H1 (cell line): Measurements from ENCODE around the gene CGNL1. TPM values are rescaled to one million over a fixed set of nuclear protein-coding genes. Genes with fewer than 3 reads are reported as not detected.

Experiments
- CTCF ChIA-PET: fragments of 300-600 bp; sonication (Branson Sonifier 250); formaldehyde crosslinking; loops from one replicate; lab custom pipeline; 2021; ENCODE audit not compliant: partially characterized antibody; lab: Charles Lee
- POLR2A ChIA-PET: fragments of 300-600 bp; sonication (Branson Sonifier 250); formaldehyde crosslinking; loops from one replicate; lab custom pipeline; 2021; ENCODE audit warnings: inconsistent platforms; ENCODE audit not compliant: partially characterized antibody; lab: Charles Lee
- DNase-seq, 2 experiments: peaks; one replicate each; pipeline versions ENCODE4 v3.0.0 to v3.0.0-alpha.2; 2010 to 2022; ENCODE audit warnings: low spot score in 2 of 2, low read depth in 1 of 2, mixed read lengths in 1 of 2
- FAIRE-seq: peaks from 2 replicates; lab custom pipeline; 2011; peaks lifted over from hg19 to GRCh38; lab: Jason Lieb, UNC
- H2AFZ ChIP-seq: 2 replicates; pipeline ENCODE4 v1.8.1; 2012; ENCODE audit warnings: low read length, inconsistent platforms
- H2AK5ac ChIP-seq: 2 replicates; pipeline ENCODE4 v1.6.1; 2013; ENCODE audit warnings: low read depth, low read length
- H2BK120ac ChIP-seq: replicated peaks from 2 replicates; pipeline ENCODE3; 2013; ENCODE audit warnings: low read depth, low read length, inconsistent platforms
- H2BK12ac ChIP-seq: 2 replicates; pipeline ENCODE4 v1.6.1; 2013; ENCODE audit warnings: low read depth, low read length
- H2BK15ac ChIP-seq: 2 replicates; pipeline ENCODE4 v1.6.1; 2013; ENCODE audit warnings: low read length
- H2BK20ac ChIP-seq: 2 replicates; pipeline ENCODE4 v1.6.1; 2013; ENCODE audit warnings: low read length
- H2BK5ac ChIP-seq: 2 replicates; pipeline ENCODE4 v1.6.1; 2013; ENCODE audit warnings: low read depth, low read length
- H3K14ac ChIP-seq: 2 replicates; pipeline ENCODE4 v1.6.1; 2013; ENCODE audit warnings: inconsistent platforms; ENCODE audit not compliant: insufficient read length
- H3K18ac ChIP-seq: 2 replicates; pipeline ENCODE4 v1.6.1; 2013; ENCODE audit warnings: low read length; ENCODE audit errors: extremely low read depth
- H3K23ac ChIP-seq: 2 replicates; pipeline ENCODE4 v1.6.1; 2013; ENCODE audit warnings: inconsistent platforms; ENCODE audit not compliant: insufficient read length
- H3K23me2 ChIP-seq: 2 replicates; pipeline ENCODE4 v1.6.1; 2013; ENCODE audit warnings: low read depth, low read length
- H3K27ac ChIP-seq: 2 replicates; pipeline ENCODE4 v1.6.1; 2011; ENCODE audit warnings: low read depth, low read length, inconsistent platforms
- H3K27me3 ChIP-seq, 4 experiments: replicated peaks in 1 of 4; 1 replicate in 1 of 4; 2 replicates in 3 of 4; pipeline versions ENCODE4 v1.6.1 to v1.8.1; 2011 to 2013; ENCODE audit warnings: low read length in 3 of 4, mild to moderate bottlenecking in 3 of 4, inconsistent platforms in 2 of 4, mixed read lengths in 2 of 4, moderate library complexity in 1 of 4; ENCODE audit not compliant: control insufficient read depth in 3 of 4, insufficient read depth in 3 of 4; ENCODE audit errors: extremely low read depth in 1 of 4
- H3K36me3 ChIP-seq, 4 experiments: 2 replicates each; pipeline versions ENCODE4 v1.6.1 to v1.8.1; 2011 to 2013; ENCODE audit warnings: mild to moderate bottlenecking in 4 of 4, low read length in 3 of 4, moderate library complexity in 2 of 4, control low read depth in 1 of 4, inconsistent platforms in 1 of 4; ENCODE audit not compliant: insufficient read depth in 4 of 4, control insufficient read depth in 2 of 4
- H3K4ac ChIP-seq: replicated peaks from 2 replicates; pipeline ENCODE3; 2013; ENCODE audit warnings: low read length, low read depth, mixed read lengths, inconsistent platforms; ENCODE audit not compliant: insufficient read length
- H3K4me1 ChIP-seq, 4 experiments: replicated peaks in 1 of 4; 1 replicate in 1 of 4; 2 replicates in 3 of 4; pipeline versions ENCODE4 v1.6.1 to v1.8.1; 2011 to 2013; ENCODE audit warnings: low read length in 3 of 4, inconsistent platforms in 2 of 4, mixed read lengths in 1 of 4; ENCODE audit not compliant: insufficient read depth in 4 of 4, control insufficient read depth in 3 of 4
- H3K4me2 ChIP-seq, 2 experiments: 2 replicates each; pipeline versions ENCODE4 v1.6.1 to v1.8.1; 2011 to 2013; ENCODE audit warnings: low read depth in 2 of 2, low read length in 2 of 2, control low read depth in 1 of 2, inconsistent platforms in 1 of 2, mild to moderate bottlenecking in 1 of 2; ENCODE audit not compliant: insufficient read depth in 1 of 2
- H3K4me3 ChIP-seq, 4 experiments: fragments of 200-600, 300-600 bp in 1 of 4; sonication (generic), shearing (Covaris generic), sonication (Bioruptor Twin) in 1 of 4; 2 replicates each; pipeline versions ENCODE4 v1.5.1 to v1.8.1; 2011 to 2016; ENCODE audit warnings: low read length in 4 of 4, low read depth in 3 of 4, control low read depth in 2 of 4, inconsistent platforms in 2 of 4, mild to moderate bottlenecking in 2 of 4, mixed read lengths in 1 of 4, moderate library complexity in 1 of 4; ENCODE audit not compliant: insufficient read depth in 2 of 4; ENCODE audit errors: extremely low read depth in 1 of 4
- H3K56ac ChIP-seq: replicated peaks from 2 replicates; pipeline ENCODE3; 2013; ENCODE audit warnings: low read depth, mild to moderate bottlenecking, mixed read lengths, low read length, inconsistent platforms; ENCODE audit not compliant: insufficient read length
- H3K79me1 ChIP-seq: 2 replicates; pipeline ENCODE4 v1.6.1; 2013; ENCODE audit warnings: low read depth, low read length, control low read depth
- H3K79me2 ChIP-seq, 2 experiments: 2 replicates each; pipeline versions ENCODE4 v1.6.1 to v1.8.1; 2012 to 2013; ENCODE audit warnings: low read length in 2 of 2, mild to moderate bottlenecking in 2 of 2, inconsistent platforms in 1 of 2; ENCODE audit not compliant: insufficient read depth in 2 of 2, control insufficient read depth in 1 of 2
- H3K9ac ChIP-seq, 4 experiments: replicated peaks in 1 of 4; 1 replicate in 1 of 4; 2 replicates in 3 of 4; pipeline versions ENCODE4 v1.6.1 to v1.8.1; 2011 to 2013; ENCODE audit warnings: low read depth in 3 of 4, low read length in 3 of 4, control low read depth in 2 of 4, mild to moderate bottlenecking in 2 of 4, moderate library complexity in 2 of 4, inconsistent platforms in 1 of 4; ENCODE audit errors: extremely low read depth in 1 of 4
- H3K9me3 ChIP-seq, 2 experiments: 2 replicates each; pipeline versions ENCODE4 v1.6.1 to v1.8.1; 2012 to 2013; ENCODE audit warnings: mild to moderate bottlenecking in 2 of 2, moderate library complexity in 2 of 2, control low read depth in 1 of 2, inconsistent platforms in 1 of 2, low read depth in 1 of 2, low read length in 1 of 2, mixed read lengths in 1 of 2; ENCODE audit not compliant: insufficient read depth in 2 of 2
- H4K20me1 ChIP-seq, 2 experiments: replicated peaks in 1 of 2; 2 replicates each; pipeline versions ENCODE3 to v1.8.1; 2011 to 2013; ENCODE audit warnings: inconsistent platforms in 2 of 2, low read length in 2 of 2, mild to moderate bottlenecking in 1 of 2; ENCODE audit not compliant: insufficient read depth in 2 of 2, control insufficient read depth in 1 of 2
- H4K5ac ChIP-seq: 2 replicates; pipeline ENCODE4 v1.6.1; 2013; ENCODE audit warnings: low read length, low read depth, mixed read lengths, inconsistent platforms; ENCODE audit not compliant: insufficient read length
- H4K8ac ChIP-seq: 2 replicates; pipeline ENCODE4 v1.8.0; 2013; ENCODE audit warnings: mild to moderate bottlenecking, moderate library complexity, low read length, inconsistent platforms; ENCODE audit not compliant: insufficient read depth; ENCODE audit errors: extremely low read depth
- H4K91ac ChIP-seq: replicated peaks from 2 replicates; pipeline ENCODE3; 2013; ENCODE audit warnings: low read length, mixed read lengths, inconsistent platforms; ENCODE audit not compliant: insufficient read length
- ASH2L ChIP-seq: fragments of 200-600, 300-600 bp; sonication (generic); IDR thresholded peaks from one replicate; pipeline ENCODE4 v1.7.1; 2017; ENCODE audit warnings: low read length
- ATF2 ChIP-seq: IDR thresholded peaks from 2 replicates; pipeline ENCODE4 v1.6.1; 2012; ENCODE audit warnings: low read length, inconsistent platforms
- CBX5 ChIP-seq: fragments of 300-800, 300-1000 bp; sonication (generic); IDR thresholded peaks from 2 replicates; pipeline ENCODE4 v1.7.1; 2016; ENCODE audit warnings: antibody characterized with exemption, low read length, low read depth
- E2F6 ChIP-seq: IDR thresholded peaks from 2 replicates; pipeline ENCODE4 v1.6.1; 2012; ENCODE audit warnings: inconsistent platforms
- SIRT6 ChIP-seq: IDR thresholded peaks from one replicate; pipeline ENCODE4 v1.7.1; 2012; ENCODE audit warnings: low read length, inconsistent platforms
- SP4 ChIP-seq: IDR thresholded peaks from 2 replicates; pipeline ENCODE4 v1.6.1; 2012; ENCODE audit warnings: low read length, inconsistent platforms
- ZNF274 ChIP-seq: IDR thresholded peaks from 2 replicates; pipeline ENCODE4 v1.7.0; 2012; ENCODE audit warnings: low read length, borderline replicate concordance; ENCODE audit errors: extremely low read depth
- WGBS, 2 experiments: shearing (Covaris generic) in 1 of 2; methylation state at CpG; one replicate each; pipeline versions ENCODE4 v1.1.6 to v1.1.7; 2013 to 2015; ENCODE audit warnings: low lambda C conversion rate in 2 of 2, mixed read lengths in 2 of 2, inconsistent platforms in 1 of 2, low coverage in 1 of 2, missing lambda C conversion rate in 1 of 2; ENCODE audit not compliant: insufficient replicate concordance in 2 of 2, insufficient coverage in 1 of 2, insufficient read length in 1 of 2; ENCODE audit errors: extremely low coverage in 1 of 2, missing lambda C conversion rate in 1 of 2; 5-methylcytosine and 5-hydroxymethylcytosine counted together
- polyA plus RNA-seq, 7 experiments: library from polyadenylated mRNA; depleted of rRNA in 3 of 7; stranded (reverse) in 5 of 7; unstranded in 2 of 7; fragments of >200 nt in 5 of 7; fragments of 200-250 nt in 2 of 7; gene quantifications; 1 replicate in 5 of 7; 2 replicates in 1 of 7; 4 replicates in 1 of 7; pipeline versions ENCODE4 v1.2.1 to v1.2.3, GENCODE V29; 2011 to 2013; ENCODE audit warnings: missing spikeins in 2 of 7, mixed read lengths in 2 of 7
- total RNA-seq: library from RNA; stranded (reverse); fragmentation: NEBNext Ultra II Directional; extraction: Animal tissue kit (Norgen Biotek cat#: 25700); gene quantifications from 2 replicates; pipeline ENCODE4 v1.2.1, GENCODE V29; 2021

The CGNL1 gene
- total and polyA plus RNA-seq, 2 of the 8 experiments (the other 6 are each of a cell fraction or from before 2014, with no cell fraction given) = 21.8 to 75.6 TPM

GRCh38 chr15:57395292-57395691 lies 19.0 kb downstream of the CGNL1 start:
- H3K56ac ChIP-seq = no peak overlapping the region
- no peak overlapping the region for H3K4ac ChIP-seq
- H2BK120ac ChIP-seq = no peak overlapping the region
- H3K27me3 ChIP-seq = no peaks in the 10 kb centered on the region
- peaks cover 22% of the 10 kb centered on the region for H3K79me1 ChIP-seq
- no peak overlapping the region for H4K5ac ChIP-seq
- H4K91ac ChIP-seq = no peak overlapping the region
- whole genome bisulfite sequencing, 2 experiments = 90% methylated on average over 6 of the region's 6 CpGs; no CpG with 5 or more reads in 1 of the 2 experiments
- no peak overlapping the region for H2BK5ac ChIP-seq
- H3K4me1 ChIP-seq = peaks cover 2 to 6% (median 5%) of the 10 kb centered on the region in 4 experiments; a peak in 4 of 7 replicates
- peaks cover 6 to 91% of the 10 kb centered on the region in 2 experiments; a peak in 3 of 4 replicates for H3K79me2 ChIP-seq
- no peaks in the 10 kb centered on the region for H3K23me2 ChIP-seq
- H3K36me3 ChIP-seq = peaks cover 0 to 26% (median 1%) of the 10 kb centered on the region in 4 experiments; a peak in 2 of 8 replicates
- FAIRE-seq (no peak), DNase-seq (no peak)
- H4K20me1 ChIP-seq = peaks cover 0 to 6% of the 10 kb centered on the region in 2 experiments
- no peak overlapping the region for H2BK15ac ChIP-seq
- CTCF ChIA-PET = interaction anchor here (0.7 to 1.8 kb wide), 9 partner anchors 9 to 132 kb away, joined by 3 to 4 read pairs (median 4); no protein-coding TSS in a partner anchor
- H4K8ac ChIP-seq = no peak overlapping the region; the same call in 1 of the 2 replicates
- H3K18ac ChIP-seq = no peak overlapping the region
- H3K27ac ChIP-seq = no peak overlapping the region
- H2BK20ac ChIP-seq = no peak overlapping the region
- POLR2A ChIA-PET = interaction anchor here (0.9 to 1.8 kb wide), 2 partner anchors 10 to 15 kb away, joined by 3 to 4 read pairs; no protein-coding TSS in a partner anchor
- no peak overlapping the region for H3K14ac ChIP-seq
- no peaks in the 10 kb centered on the region for H3K9me3 ChIP-seq
- no peak overlapping the region for H3K4me2 ChIP-seq
- peak overlapping the region; percentile 57; the same call in 1 of the 2 replicates for H2AK5ac ChIP-seq
- H3K4me3 ChIP-seq = no peak overlapping the region
- no peak overlapping the region for H3K23ac ChIP-seq
- no peak overlapping the region for H2BK12ac ChIP-seq
- no peak overlapping the region; a peak in 1 of 7 replicates for H3K9ac ChIP-seq
- H2AFZ ChIP-seq = no peak overlapping the region
- TF ChIP-seq ZNF274 = no peak
- TF ChIP-seq ASH2L = no peak
- no peak for TF ChIP-seq CBX5
- no peak for TF ChIP-seq SIRT6
- TF ChIP-seq ATF2 = no peak
- no peak for TF ChIP-seq E2F6
- TF ChIP-seq SP4 = no peak
